ENCODE results near the gene APOL3.
"Not testable (repeated sequence)": the region's sequence is repeated elsewhere in the genome, so short reads cannot be mapped to it uniquely, and the experiment has no call there.

APOL3 gene

GRCh38 chr22:36191106-36191836 lies 30.7 kb upstream of the APOL3 start:
- TF ChIP-seq CTCF (IDR thresholded peaks at IDR 0.05; ENCODE audit: borderline replicate concordance, insufficient read depth, low read depth, low read length), result no peak
- no peak overlapping the region for H3K4me3 ChIP-seq (ENCODE audit: low read depth, low read length)

DNA sequence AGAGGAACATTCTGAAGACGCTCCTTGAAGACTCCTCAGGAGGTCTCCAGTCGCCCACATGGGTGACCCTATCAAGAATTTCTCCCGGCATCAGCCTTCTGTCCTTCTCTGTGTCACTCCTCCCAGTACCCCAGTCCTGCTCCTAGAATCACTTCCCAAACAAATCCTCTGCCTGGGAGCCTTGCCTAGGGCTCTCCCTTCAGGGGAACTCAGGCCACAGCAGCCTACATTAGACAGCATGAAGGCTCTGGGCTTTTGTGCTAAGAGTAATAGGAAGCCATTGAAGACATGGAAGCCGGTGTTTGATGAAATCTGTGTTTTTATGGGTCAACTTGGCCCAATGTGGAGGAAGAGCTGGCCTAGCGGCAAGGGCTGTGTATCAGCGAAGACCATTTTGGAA lies 27.3 kb upstream of the APOL3 start:
- not testable (repeated sequence) for H3K4me3 ChIP-seq (ENCODE audit: low read depth, low read length)

DNA sequence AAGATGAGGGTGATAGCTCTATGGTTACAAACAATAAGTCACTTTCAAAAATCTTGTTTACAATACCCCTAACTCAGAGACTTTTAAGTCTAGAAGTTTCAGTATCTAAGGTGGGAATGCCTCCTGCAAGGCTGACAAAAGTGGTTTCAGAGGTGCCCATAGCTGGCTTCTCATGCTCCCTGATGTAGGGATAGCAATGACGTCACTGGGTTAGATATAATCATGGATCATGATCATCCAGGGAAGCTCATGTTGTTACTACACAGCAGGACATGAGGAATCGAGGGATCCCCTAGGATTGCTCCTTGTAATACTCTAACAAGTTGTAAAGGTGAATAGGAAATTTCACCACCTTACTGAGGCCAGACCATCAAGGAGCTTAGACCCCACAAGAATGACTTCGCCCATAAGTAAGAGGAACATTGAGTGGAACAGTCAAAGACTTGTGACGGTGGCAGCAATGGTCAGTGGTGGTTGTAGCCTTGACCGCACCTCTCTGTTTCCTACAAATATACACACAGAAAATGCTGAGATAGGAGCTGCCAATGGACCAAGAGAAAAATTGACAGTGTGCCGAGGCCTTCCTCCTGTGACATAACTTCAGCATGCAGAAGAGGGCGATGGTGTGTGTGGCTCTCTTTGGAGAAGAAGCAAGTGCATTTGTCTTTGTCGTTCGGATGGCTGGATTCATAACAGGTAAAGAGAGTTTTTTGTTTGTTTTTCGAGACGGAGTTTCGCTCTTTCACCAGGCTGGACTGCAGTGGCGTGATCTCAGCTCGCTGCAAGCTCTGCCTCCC lies 25.5 kb upstream of the APOL3 start:
- no peak for TF ChIP-seq CTCF (IDR thresholded peaks at IDR 0.05; ENCODE audit: borderline replicate concordance, insufficient read depth, low read depth, low read length)
- H3K4me3 ChIP-seq (ENCODE audit: low read depth, low read length), result no peak overlapping the region

DNA sequence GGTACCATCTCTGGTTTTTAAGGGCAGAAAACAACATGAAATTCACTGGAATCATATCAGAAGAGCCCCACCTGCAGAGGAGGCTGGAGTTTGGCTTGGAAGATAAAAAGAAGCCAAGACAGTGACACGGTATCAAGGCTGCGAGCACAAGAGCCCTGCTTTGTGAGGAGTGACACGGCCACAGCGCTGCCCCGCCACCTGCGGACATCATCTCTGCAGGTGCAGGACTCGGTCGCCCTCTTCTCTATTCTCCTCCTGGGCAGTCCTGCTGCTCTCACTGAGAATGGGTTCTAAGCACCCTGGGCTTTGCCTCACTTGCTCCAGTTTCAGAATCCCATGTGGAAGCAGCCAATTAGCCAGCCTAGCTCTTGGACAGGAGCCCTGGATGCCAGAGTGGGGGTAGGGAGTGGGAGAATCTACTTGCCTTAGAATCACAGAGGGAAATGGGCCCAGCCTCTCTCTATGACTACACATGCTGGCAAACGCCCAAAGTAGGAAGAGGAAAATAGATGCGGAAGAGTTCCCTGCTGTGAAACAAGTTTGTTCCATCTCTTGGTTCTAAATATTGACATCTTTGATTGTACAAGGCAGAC lies 24.0 kb upstream of the APOL3 start:
- no peak overlapping the region for H3K4me3 ChIP-seq (ENCODE audit: low read depth, low read length)
- TF ChIP-seq CTCF (IDR thresholded peaks at IDR 0.05; ENCODE audit: borderline replicate concordance, insufficient read depth, low read depth, low read length), result no peak

GRCh38 chr22:36183446-36183845 lies 22.9 kb upstream of the APOL3 start:
- TF ChIP-seq CTCF (IDR thresholded peaks at IDR 0.05; ENCODE audit: borderline replicate concordance, insufficient read depth, low read depth, low read length), result no peak
- H3K4me3 ChIP-seq (ENCODE audit: low read depth, low read length), result no peak overlapping the region

GRCh38 chr22:36182857-36183256 lies 22.3 kb upstream of the APOL3 start:
- no peak overlapping the region for H3K4me3 ChIP-seq (ENCODE audit: low read depth, low read length)
- TF ChIP-seq CTCF (IDR thresholded peaks at IDR 0.05; ENCODE audit: borderline replicate concordance, insufficient read depth, low read depth, low read length), result no peak

DNA sequence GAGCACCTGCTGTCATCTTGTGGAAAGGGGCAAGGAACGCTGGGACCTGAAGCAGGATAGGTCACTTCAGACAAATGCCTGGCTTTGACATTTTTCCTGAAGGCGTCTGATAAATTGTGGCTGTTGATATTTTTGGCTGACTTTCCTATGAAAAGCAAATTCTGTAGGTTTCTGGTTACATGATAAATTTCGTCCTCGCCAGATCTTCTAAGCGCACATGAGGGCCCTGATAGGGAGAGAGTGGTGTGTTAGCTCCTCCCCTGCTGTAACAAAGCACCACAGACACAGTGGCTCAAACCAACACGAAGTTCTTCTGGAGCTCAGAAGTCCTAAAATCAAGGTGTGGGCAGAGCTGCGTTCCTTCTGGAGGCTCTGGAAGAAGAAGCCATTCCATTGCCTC lies 21.5 kb upstream of the APOL3 start:
- TF ChIP-seq CTCF (IDR thresholded peaks at IDR 0.05; ENCODE audit: borderline replicate concordance, insufficient read depth, low read depth, low read length), result no peak

More for the DNA sequence above, 21.5 kb upstream of the APOL3 start:
- no peak overlapping the region for H3K4me3 ChIP-seq (ENCODE audit: low read depth, low read length)

All from GM12875 (cell line).